GM18526 (cell line): Measurements from ENCODE around the gene MCRS1.

Experiments
- POLR2A ChIP-seq: IDR thresholded peaks from 3 replicates; pipeline ENCODE4 v1.6.1; 2011; ENCODE audit not compliant: insufficient read length; ENCODE audit errors: extremely low read depth

The MCRS1 gene

GRCh38 chr12:49542592-49543160 lies 25.3 kb downstream of the MCRS1 start:
- TF ChIP-seq POLR2A = no peak

- no peak for TF ChIP-seq POLR2A
Observed at GRCh38 chr12:49541911-49542505, 25.9 kb downstream of the MCRS1 start.

GRCh38 chr12:49541140-49541861 lies 26.6 kb downstream of the MCRS1 start:
- no peak for TF ChIP-seq POLR2A

GRCh38 chr12:49540229-49541139 lies 27.5 kb downstream of the MCRS1 start:
- no peak for TF ChIP-seq POLR2A

GRCh38 chr12:49539406-49540228 lies 28.3 kb downstream of the MCRS1 start:
- TF ChIP-seq POLR2A = no peak

- no peak for TF ChIP-seq POLR2A
Observed at GRCh38 chr12:49538510-49539403, 29.2 kb downstream of the MCRS1 start, which contains the start of gene KCNH3. KCNH3 (plus strand) TSS chr12:49539030; CDS start chr12:49539417, 387 bp downstream.

GRCh38 chr12:49537752-49538509 lies 30.0 kb downstream of the MCRS1 start:
- TF ChIP-seq POLR2A = no peak

- no peak for TF ChIP-seq POLR2A
Observed at GRCh38 chr12:49537231-49537751, 30.7 kb downstream of the MCRS1 start.

GRCh38 chr12:49536526-49537071 lies 31.3 kb downstream of the MCRS1 start:
- TF ChIP-seq POLR2A = no peak

- TF ChIP-seq POLR2A = no peak
Observed at GRCh38 chr12:49535921-49536525, 31.9 kb downstream of the MCRS1 start.

- no peak for TF ChIP-seq POLR2A
Observed at GRCh38 chr12:49534731-49535278, 33.1 kb downstream of the MCRS1 start.

GRCh38 chr12:49533331-49533730 lies 34.6 kb downstream of the MCRS1 start:
- no peak for TF ChIP-seq POLR2A
